Tibial artery (tissue), 4 donors: ENCODE measurements around the gene TSPAN9.

ENCODE experiments used
- DNase-seq, 2 donors: peaks; one replicate each; pipeline ENCODE4 v3.0.0-alpha.2; 2019
- H3K27ac ChIP-seq, 2 donors: fragments of 200-600 bp; sonication (generic) in 1 of 2; 1 replicate in 1 of 2; 2 replicates in 1 of 2; pipeline ENCODE4 v1.5.1; 2018 to 2019; ENCODE audit warnings: mild to moderate bottlenecking in 1 of 2
- H3K27me3 ChIP-seq, 2 donors: fragments of 200-600 bp; sonication (generic) in 1 of 2; one replicate each; pipeline versions ENCODE4 v1.5.1 to v1.6.0; 2016 to 2019
- H3K36me3 ChIP-seq, 3 donors: fragments of 200-600 bp; sonication (generic) in 2 of 3; one replicate each; pipeline ENCODE4 v1.5.1; 2016 to 2019; ENCODE audit warnings: mild to moderate bottlenecking in 2 of 3
- H3K4me1 ChIP-seq, 4 donors: fragments of 200-600 bp; sonication (generic) in 2 of 4; 1 replicate in 3 of 4; 2 replicates in 1 of 4; pipeline ENCODE4 v1.5.1; 2016 to 2019
- H3K4me3 ChIP-seq, 2 donors: fragments of 200-600 bp; sonication (generic) in 1 of 2; 1 replicate in 1 of 2; 2 replicates in 1 of 2; pipeline ENCODE4 v1.5.1; 2018 to 2019; ENCODE audit warnings: mild to moderate bottlenecking in 2 of 2
- H3K9me3 ChIP-seq, 3 donors: fragments of 200-600 bp; sonication (generic) in 1 of 3; one replicate each; pipeline ENCODE4 v1.5.1; 2016 to 2019
- CTCF ChIP-seq, 2 experiments: fragments of 200-600 bp in 1 of 2; fragments of 450-650 bp in 1 of 2; IDR thresholded peaks; one replicate each; pipeline ENCODE4 v1.5.1; 2017 to 2019; ENCODE audit warnings: antibody characterized with exemption in 2 of 2, mild to moderate bottlenecking in 1 of 2, moderate library complexity in 1 of 2
- intact Hi-C: fragments of 100-400 bp; cut with DNase I; formaldehyde crosslinking; loops from one replicate; pipeline ENCODE4 v1.15.0; 2023; ENCODE audit warnings: low total_unique reads

TSPAN9 gene

DNA sequence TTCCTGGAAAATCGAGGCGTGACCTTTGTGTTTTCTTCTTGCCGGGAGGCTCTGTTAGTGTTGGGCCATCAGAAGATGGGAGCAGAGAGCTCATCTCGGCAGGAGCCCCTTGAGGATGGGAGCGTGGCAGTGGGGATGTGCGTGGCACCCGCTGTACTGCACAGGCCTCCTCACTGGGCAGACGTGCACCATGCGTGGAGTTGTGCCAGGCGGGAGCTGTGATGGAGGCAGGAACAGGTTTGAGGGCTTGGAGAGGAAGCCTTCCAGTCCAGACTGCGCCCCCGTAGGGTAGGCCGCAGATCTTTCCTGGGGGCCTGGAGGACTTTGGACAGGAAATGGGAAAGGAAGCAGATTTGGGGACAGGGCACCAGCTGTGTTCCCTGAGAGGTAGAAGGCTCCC lies 197.5 kb downstream of the TSPAN9 start:
- Histone ChIP-seq H3K4me1 (peaks cover 0 to 19% (median 16%) of the 10 kb centered on the region in 4 donors), H3K36me3 (peaks cover 0 to 11% (median 7%) of the 10 kb centered on the region in 3 donors), H3K27ac (peak overlapping the region in 1 of 2 donors; percentile 17), H3K27me3 (no peaks in the 10 kb centered on the region), H3K9me3 (no peaks in the 10 kb centered on the region), H3K4me3 (no peak overlapping the region)
- no peak for TF ChIP-seq CTCF (IDR thresholded peaks at IDR 0.05)
- no peak for DNase-seq
- intact Hi-C loops: loop anchor here (2.0 to 5.0 kb wide), 2 partner anchors 138 to 202 kb away; no protein-coding TSS in a partner anchor

- peaks cover 0 to 19% (median 16%) of the 10 kb centered on the region in 4 donors for H3K4me1 ChIP-seq
These were observed 198.2 kb downstream of the TSPAN9 start for GRCh38 chr12:3275171-3276041.

GRCh38 chr12:3276226-3276625 lies 199.0 kb downstream of the TSPAN9 start:
- no peak for TF ChIP-seq CTCF (IDR thresholded peaks at IDR 0.05)
- no peaks in the 10 kb centered on the region for H3K9me3 ChIP-seq
- no peak overlapping the region for H3K4me3 ChIP-seq
- no peak for DNase-seq
- peaks cover 0 to 23% (median 21%) of the 10 kb centered on the region in 3 donors for H3K36me3 ChIP-seq
- intact Hi-C loops: loop anchor here (5.0 kb wide), 1 partner anchor 204 kb away; no protein-coding TSS in a partner anchor
- no peak overlapping the region for H3K27ac ChIP-seq
- H3K27me3 ChIP-seq: no peaks in the 10 kb centered on the region
- H3K4me1 ChIP-seq: peaks cover 0 to 19% (median 16%) of the 10 kb centered on the region in 4 donors

More at GRCh38 chr12:3275171-3276041, 198.2 kb downstream of the TSPAN9 start:
- peak; percentile 96 to 98 for TF ChIP-seq CTCF (IDR thresholded peaks at IDR 0.05)
- DNase-seq: peak; percentile 78 to 84
- Histone ChIP-seq H3K27ac (no peak overlapping the region), H3K4me3 (no peak overlapping the region), H3K27me3 (no peaks in the 10 kb centered on the region), H3K9me3 (no peaks in the 10 kb centered on the region), H3K36me3 (peaks cover 0 to 15% (median 13%) of the 10 kb centered on the region in 3 donors)
- intact Hi-C loops: loop anchor here (2.0 to 5.0 kb wide), 2 partner anchors 139 to 203 kb away; no protein-coding TSS in a partner anchor

GRCh38 chr12:3277306-3277943 lies 200.2 kb downstream of the TSPAN9 start:
- peaks cover 0 to 19% (median 16%) of the 10 kb centered on the region in 4 donors for H3K4me1 ChIP-seq
- peaks cover 10 to 34% (median 33%) of the 10 kb centered on the region in 3 donors for H3K36me3 ChIP-seq
- no peaks in the 10 kb centered on the region for H3K27me3 ChIP-seq
- no peak for DNase-seq
- H3K4me3 ChIP-seq: no peak overlapping the region
- no peak for TF ChIP-seq CTCF (IDR thresholded peaks at IDR 0.05)
- intact Hi-C loops: loop anchor here (5.0 kb wide), 1 partner anchor 205 kb away; no protein-coding TSS in a partner anchor
- H3K27ac ChIP-seq: no peak overlapping the region
- no peaks in the 10 kb centered on the region for H3K9me3 ChIP-seq

GRCh38 chr12:3278681-3279414 lies 201.7 kb downstream of the TSPAN9 start:
- Histone ChIP-seq H3K4me3 (no peak overlapping the region), H3K4me1 (peaks cover 0 to 12% (median 9%) of the 10 kb centered on the region in 4 donors)

More at GRCh38 chr12:3278681-3279414, 201.7 kb downstream of the TSPAN9 start:
- TF ChIP-seq CTCF (IDR thresholded peaks at IDR 0.05): no peak
- Histone ChIP-seq H3K27ac (no peak overlapping the region), H3K27me3 (no peaks in the 10 kb centered on the region), H3K36me3 (peaks cover 16 to 47% (median 45%) of the 10 kb centered on the region in 3 donors), H3K9me3 (no peaks in the 10 kb centered on the region)
- no peak for DNase-seq
- intact Hi-C loops: loop anchor here (5.0 kb wide), 1 partner anchor 207 kb away; no protein-coding TSS in a partner anchor
